ENCODE results near the gene HTT. TPM values are rescaled to one million over a fixed set of nuclear protein-coding genes. Genes with fewer than 3 reads are reported as not detected.

HTT gene
- total RNA-seq, 2 donors from 2014 or later = 104 to 109 TPM

DNA sequence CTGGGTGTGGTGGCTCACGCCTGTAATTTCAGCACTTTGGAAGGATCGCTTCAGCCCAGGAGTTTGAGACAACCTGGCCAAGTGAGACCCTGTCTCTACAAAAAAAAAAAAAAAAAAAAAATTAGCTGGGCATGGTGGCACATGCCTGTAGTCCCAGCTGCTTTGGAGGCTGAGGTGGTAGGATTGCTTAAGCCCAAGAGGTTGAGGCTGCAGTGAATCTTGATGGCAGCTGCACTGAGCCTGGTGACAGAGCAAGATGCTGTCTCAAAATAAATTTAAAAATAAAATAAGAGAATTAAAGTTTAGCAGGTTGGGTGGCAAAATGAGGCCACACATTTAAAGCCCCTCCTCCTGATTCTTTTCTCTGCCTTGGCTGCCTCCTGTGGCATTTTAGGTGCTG lies 47.1 kb downstream of the HTT start:
- Histone ChIP-seq H3K9ac (ENCODE audit: extremely low read depth, low read length, poor library complexity, severe bottlenecking) (no peak overlapping the region), H3K4me3 (ENCODE audit: low read length) (no peak overlapping the region), H3K27me3 (ENCODE audit: control insufficient read depth, insufficient read depth, low read length, poor library complexity, severe bottlenecking) (no peaks in the 10 kb centered on the region), H3K4me1 (ENCODE audit: control insufficient read depth, insufficient read depth, low read length) (peaks cover 2% of the 10 kb centered on the region), H3K36me3 (ENCODE audit: control insufficient read depth, insufficient read depth, low read length) (peaks cover 92% of the 10 kb centered on the region), H3K27ac (ENCODE audit: low read depth, low read length) (no peak overlapping the region), H3K9me3 (ENCODE audit: control insufficient read depth, low read length) (no peaks in the 10 kb centered on the region)
- Mint-ChIP-seq H3K9me3 (no peaks in the 10 kb centered on the region), H3K4me1 (peaks cover 2% of the 10 kb centered on the region), H3K36me3 (ENCODE audit: low read depth) (peaks cover 64% of the 10 kb centered on the region), H3K4me3 (no peak overlapping the region), H3K27ac (no peak overlapping the region), H3K27me3 (ENCODE audit: insufficient read depth) (no peaks in the 10 kb centered on the region)
- no peak for TF ChIP-seq CTCF (conservative IDR thresholded peaks at IDR 0.05)
- DNase-seq = no peak
- 85% methylated on average over 2 of the region's 2 CpGs; no CpG with 5 or more reads in 1 of the 2 experiments for WGBS, 2 experiments (ENCODE audit: insufficient coverage in 1 of 2, insufficient read length in 1 of 2)

DNA sequence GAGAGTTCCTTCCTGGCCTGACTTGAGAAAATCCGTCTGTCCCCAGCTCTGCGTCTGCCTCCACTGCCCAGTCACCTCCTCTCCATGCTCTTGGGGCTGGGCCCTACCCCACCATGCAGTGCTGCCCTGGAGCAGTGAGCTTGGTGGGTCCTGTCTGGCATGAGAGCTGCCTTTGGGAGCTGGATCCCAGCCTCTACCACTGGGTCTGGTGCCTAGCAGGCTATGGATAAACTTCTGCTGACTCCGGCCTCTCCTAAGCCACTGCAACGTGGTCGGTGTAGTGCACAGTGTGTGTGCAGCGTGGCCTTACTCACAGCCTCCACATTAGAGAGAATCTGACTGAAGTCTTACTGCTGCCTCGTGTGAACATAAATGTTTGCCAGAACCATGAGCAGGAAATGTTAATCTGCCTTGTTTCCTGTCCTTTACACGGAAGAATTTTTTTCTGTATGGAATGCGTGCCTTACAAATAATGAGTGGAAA lies 47.6 kb downstream of the HTT start:
- no peak overlapping the region for H3K4me3 ChIP-seq (ENCODE audit: low read length)
- Mint-ChIP-seq H3K27ac (no peak overlapping the region), H3K27me3 (ENCODE audit: insufficient read depth) (no peaks in the 10 kb centered on the region), H3K4me3 (no peak overlapping the region), H3K4me1 (peaks cover 2% of the 10 kb centered on the region), H3K36me3 (ENCODE audit: low read depth) (peaks cover 65% of the 10 kb centered on the region), H3K9me3 (no peaks in the 10 kb centered on the region)
- H3K27me3 ChIP-seq (ENCODE audit: control insufficient read depth, insufficient read depth, low read length, poor library complexity, severe bottlenecking) = no peaks in the 10 kb centered on the region
- 88 to 94% methylated on average over 9 of the region's 9 CpGs for WGBS, 2 experiments (ENCODE audit: insufficient coverage in 1 of 2, insufficient read length in 1 of 2)
- no peak for TF ChIP-seq CTCF (conservative IDR thresholded peaks at IDR 0.05)
- DNase-seq = no peak
- no peaks in the 10 kb centered on the region for H3K9me3 ChIP-seq (ENCODE audit: control insufficient read depth, low read length)
- peaks cover 2% of the 10 kb centered on the region for H3K4me1 ChIP-seq (ENCODE audit: control insufficient read depth, insufficient read depth, low read length)
- no peak overlapping the region for H3K27ac ChIP-seq (ENCODE audit: low read depth, low read length)
- H3K9ac ChIP-seq (ENCODE audit: extremely low read depth, low read length, poor library complexity, severe bottlenecking) = no peak overlapping the region
- H3K36me3 ChIP-seq (ENCODE audit: control insufficient read depth, insufficient read depth, low read length) = peaks cover 92% of the 10 kb centered on the region

- peaks cover 2% of the 10 kb centered on the region for H3K4me1 ChIP-seq (ENCODE audit: control insufficient read depth, insufficient read depth, low read length)
- no peaks in the 10 kb centered on the region for H3K9me3 ChIP-seq (ENCODE audit: control insufficient read depth, low read length)
- no peaks in the 10 kb centered on the region for H3K27me3 Mint-ChIP-seq (ENCODE audit: insufficient read depth)
- WGBS, 2 experiments (ENCODE audit: insufficient coverage in 1 of 2, insufficient read length in 1 of 2) = 91 to 100% methylated on average over 1 to 3 of the region's 3 CpGs
- H3K4me3 ChIP-seq (ENCODE audit: low read length) = no peak overlapping the region
- peaks cover 2% of the 10 kb centered on the region for H3K4me1 Mint-ChIP-seq
- H3K27ac Mint-ChIP-seq = no peak overlapping the region
- H3K9ac ChIP-seq (ENCODE audit: extremely low read depth, low read length, poor library complexity, severe bottlenecking) = no peak overlapping the region
- H3K27ac ChIP-seq (ENCODE audit: low read depth, low read length) = peak overlapping the region; percentile 49
- peaks cover 91% of the 10 kb centered on the region for H3K36me3 ChIP-seq (ENCODE audit: control insufficient read depth, insufficient read depth, low read length)
- no peak for TF ChIP-seq CTCF (conservative IDR thresholded peaks at IDR 0.05)
- no peak overlapping the region for H3K4me3 Mint-ChIP-seq
- H3K9me3 Mint-ChIP-seq = no peaks in the 10 kb centered on the region
- H3K36me3 Mint-ChIP-seq (ENCODE audit: low read depth) = peaks cover 65% of the 10 kb centered on the region
- DNase-seq = no peak
- H3K27me3 ChIP-seq (ENCODE audit: control insufficient read depth, insufficient read depth, low read length, poor library complexity, severe bottlenecking) = no peaks in the 10 kb centered on the region
These were observed 48.7 kb downstream of the HTT start for GRCh38 chr4:3123181-3123671.
